ENCODE results near the gene CLPSL1. TPM values are rescaled to one million over a fixed set of nuclear protein-coding genes. Genes with fewer than 3 reads are reported as not detected.

CLPSL1 gene
- total and polyA plus RNA-seq, 2 of the 4 experiments (the other 2 are of a cell fraction) = not detected

- Histone ChIP-seq H3K56ac (ENCODE audit: extremely low read depth, insufficient read depth, low read length) (no peak overlapping the region), H3K9me1 (ENCODE audit: insufficient read depth, low read length) (no peaks in the 10 kb centered on the region), H3K4me2 (ENCODE audit: low read depth, low read length) (no peak overlapping the region), H2AK9ac (replicated peaks; ENCODE audit: low read depth, low read length, poor library complexity) (no peak overlapping the region), H3K9me3 (ENCODE audit: control insufficient read depth, insufficient read depth, low read length) (no peaks in the 10 kb centered on the region), H3K79me1 (ENCODE audit: low read depth in 1 of 2, low read length in 2 of 2) (no peaks in the 10 kb centered on the region), H3K9ac (ENCODE audit: low read depth, low read length) (no peak overlapping the region), H3K27me3 (ENCODE audit: control insufficient read depth, insufficient read depth, low read length) (no peaks in the 10 kb centered on the region), H3K4me1 (ENCODE audit: control insufficient read depth, insufficient read depth, low read length) (peaks cover 4% of the 10 kb centered on the region), H2AFZ (replicated peaks; ENCODE audit: low read length, poor library complexity) (no peak overlapping the region), H4K20me1 (ENCODE audit: insufficient read depth, low read length) (no peaks in the 10 kb centered on the region), H2BK15ac (ENCODE audit: low read depth, low read length) (no peak overlapping the region), H2BK20ac (ENCODE audit: low read depth, low read length) (no peak overlapping the region), H2AK5ac (ENCODE audit: low read depth, low read length) (no peak overlapping the region), H2BK5ac (ENCODE audit: low read depth, low read length, poor library complexity, severe bottlenecking) (no peak overlapping the region), H3K4me3 (ENCODE audit: insufficient read depth, low read depth, low read length) (no peak overlapping the region), H4K91ac (ENCODE audit: insufficient read depth, low read depth, low read length) (no peak overlapping the region), H3K36me3 (ENCODE audit: control insufficient read depth, insufficient read depth, low read length) (peaks cover 5% of the 10 kb centered on the region; the same call in 1 of the 2 replicates), H3K18ac (ENCODE audit: low read depth, low read length) (no peak overlapping the region), H3K27ac (ENCODE audit: insufficient read depth, low read length) (no peak overlapping the region), H4K8ac (ENCODE audit: low read depth in 2 of 2, low read length in 2 of 2) (no peak overlapping the region), H2BK120ac (ENCODE audit: low read depth, low read length) (no peak overlapping the region), H4K5ac (ENCODE audit: low read depth, low read length) (no peak overlapping the region), H3K23ac (ENCODE audit: low read depth, low read length) (no peak overlapping the region), H3K14ac (replicated peaks; ENCODE audit: low read depth, low read length) (no peak overlapping the region), H3K4ac (ENCODE audit: low read depth, low read length) (no peak overlapping the region)
- no peak for DNase-seq
- dilution Hi-C loops (cut with HindIII; ENCODE audit: low sequenced_read_pairs, unreplicated experiment) (no loop called here), in situ Hi-C loops (cut with MboI; ENCODE audit: low sequenced_read_pairs) (no loop called here), intact Hi-C loops (cut with micrococcal nuclease) (no loop called here)
- WGBS, 2 experiments (ENCODE audit: extremely low coverage in 2 of 2, insufficient read length in 1 of 2) = no CpG with 5 or more reads among the region's 5 CpGs
- POLR2A ChIA-PET (ENCODE audit: unreplicated experiment) = no interaction called here
- ATAC-seq (ENCODE audit: low read depth) = no peak
- CTCF ChIA-PET = no interaction called here
- no peak for TF ChIP-seq CHD1 (IDR thresholded peaks at IDR 0.05; ENCODE audit: low read depth, low read length)
- peak; percentile 52; the same call in 1 of the 2 replicates for TF ChIP-seq CEBPB (IDR thresholded peaks at IDR 0.05; ENCODE audit: low read depth, low read length)
- BruUV-seq (replicated peaks) = no TSS peak
These were observed 50.6 kb downstream of the CLPSL1 start for GRCh38 chr6:35831257-35832007.
